HEK293 (cell line): ENCODE measurements around the gene SEC11C.

Source experiments
- CTCF ChIA-PET: fragments of 350-600 bp; formaldehyde crosslinking; extraction: SDS; loops from one replicate; lab custom pipeline; 2021; ENCODE audit warnings: antibody characterized with exemption; lab: Yijun Ruan, JAX
- POLR2A ChIA-PET: fragments of 300-600 bp; formaldehyde crosslinking; extraction: SDS; loops from one replicate; lab custom pipeline; 2020; ENCODE audit warnings: antibody characterized with exemption, inconsistent platforms; lab: Yijun Ruan, JAX
- H3K27ac ChIP-seq: fragments of 200-500 bp; sonication (Bioruptor generic); 2 replicates; pipeline ENCODE4 v1.5.1; 2014; ENCODE audit warnings: low read depth, low read length, control low read depth, inconsistent platforms; ENCODE audit errors: extremely low read depth
- H3K36me3 ChIP-seq, 2 experiments: fragments of 200-500 bp in 1 of 2; sonication (Bioruptor generic) in 1 of 2; 1 replicate in 1 of 2; 2 replicates in 1 of 2; pipeline ENCODE4 v1.5.1; 2014 to 2017; ENCODE audit warnings: inconsistent platforms in 2 of 2, low read length in 2 of 2; ENCODE audit not compliant: control insufficient read depth in 2 of 2, insufficient read depth in 1 of 2
- H3K4me1 ChIP-seq: fragments of 200-500 bp; sonication (Bioruptor generic); 2 replicates; pipeline ENCODE4 v1.5.1; 2014; ENCODE audit warnings: mild to moderate bottlenecking, low read length, inconsistent platforms; ENCODE audit not compliant: control insufficient read depth, insufficient read depth
- H3K4me3 ChIP-seq: 2 replicates; pipeline ENCODE4 v1.5.1; 2011; ENCODE audit warnings: low read depth, mild to moderate bottlenecking, control low read depth, low read length, moderate library complexity
- H3K9me3 ChIP-seq: fragments of 200-500 bp; sonication (Bioruptor generic); 2 replicates; pipeline ENCODE4 v1.5.1; 2014; ENCODE audit warnings: low read depth, low read length, inconsistent platforms; ENCODE audit not compliant: control insufficient read depth, insufficient read depth
- GLI4 ChIP-seq: fragments of 450-650 bp; formaldehyde crosslinking; IDR thresholded peaks from 2 replicates; pipeline ENCODE4 v1.5.1; 2016; ENCODE audit warnings: missing biosample characterization, missing genetic modification characterization
- REST ChIP-seq: fragments of 450-650 bp; formaldehyde crosslinking; IDR thresholded peaks from 2 replicates; pipeline ENCODE4 v1.5.1; 2016; ENCODE audit warnings: missing biosample characterization, missing genetic modification characterization
- SCRT1 ChIP-seq: fragments of 450-650 bp; formaldehyde crosslinking; IDR thresholded peaks from 2 replicates; pipeline ENCODE4 v1.5.1; 2016; ENCODE audit warnings: missing biosample characterization, missing genetic modification characterization, borderline replicate concordance
- SP2 ChIP-seq: fragments of 450-650 bp; formaldehyde crosslinking; IDR thresholded peaks from 2 replicates; pipeline ENCODE4 v1.5.1; 2016; ENCODE audit warnings: missing biosample characterization, missing genetic modification characterization
- ZBTB10 ChIP-seq: fragments of 450-650 bp; formaldehyde crosslinking; IDR thresholded peaks from 2 replicates; pipeline ENCODE4 v1.5.1; 2016; ENCODE audit warnings: missing biosample characterization, missing genetic modification characterization
- ZNF138 ChIP-seq: fragments of 450-650 bp; formaldehyde crosslinking; IDR thresholded peaks from 2 replicates; pipeline ENCODE4 v1.5.1; 2016; ENCODE audit warnings: missing biosample characterization, missing genetic modification characterization, borderline replicate concordance
- ZNF202 ChIP-seq: fragments of 450-650 bp; formaldehyde crosslinking; IDR thresholded peaks from 2 replicates; pipeline ENCODE4 v1.5.1; 2016; ENCODE audit warnings: missing biosample characterization, missing genetic modification characterization, borderline replicate concordance
- ZNF280C ChIP-seq: fragments of 450-650 bp; formaldehyde crosslinking; IDR thresholded peaks from 2 replicates; pipeline ENCODE4 v1.5.1; 2016; ENCODE audit warnings: missing biosample characterization, missing genetic modification characterization
- ZNF600 ChIP-seq: fragments of 450-650 bp; formaldehyde crosslinking; IDR thresholded peaks from 2 replicates; pipeline ENCODE4 v1.5.1; 2016; ENCODE audit warnings: missing biosample characterization, missing genetic modification characterization
- ZNF610 ChIP-seq: fragments of 450-650 bp; formaldehyde crosslinking; IDR thresholded peaks from 2 replicates; pipeline ENCODE4 v1.5.1; 2016; ENCODE audit warnings: missing biosample characterization, missing genetic modification characterization, borderline replicate concordance
- ZNF639 ChIP-seq: fragments of 450-650 bp; formaldehyde crosslinking; IDR thresholded peaks from 2 replicates; pipeline ENCODE4 v1.5.1; 2016; ENCODE audit warnings: missing biosample characterization, missing genetic modification characterization

Gene SEC11C

GRCh38 chr18:59139291-59139614 is 431 bp upstream of the SEC11C start:
- Histone ChIP-seq H3K27ac (peak overlapping the region; percentile 88), H3K4me3 (peak overlapping the region; percentile 81), H3K4me1 (peaks cover 16% of the 10 kb centered on the region), H3K9me3 (no peaks in the 10 kb centered on the region), H3K36me3 (no peaks in the 10 kb centered on the region)
- ChIA-PET POLR2A (interaction anchor here (0.7 to 1.6 kb wide), 3 partner anchors 10 to 15 kb away, joined by 3 to 4 read pairs (median 3); no protein-coding TSS in a partner anchor), CTCF (interaction anchor here (0.7 to 1.6 kb wide), 3 partner anchors 50 to 133 kb away, joined by 3 to 5 read pairs (median 4); no protein-coding TSS in a partner anchor)
- TF ChIP-seq ZNF639 (tag by site-specific recombination), result peak; percentile 26; the same call in 1 of the 2 replicates
- no peak for TF ChIP-seq ZNF202 (tag by site-specific recombination)
- TF ChIP-seq GLI4 (tag by site-specific recombination), result no peak
- TF ChIP-seq ZBTB10, result 0 out of 2 replicates have a peak, but pooled peaks have one; percentile 31
- peak; percentile 86 for TF ChIP-seq SP2 (tag by site-specific recombination)
- TF ChIP-seq ZNF600, result no peak
- TF ChIP-seq SCRT1 (tag by site-specific recombination), result no peak

- no peaks in the 10 kb centered on the region for H3K36me3 ChIP-seq
- H3K4me1 ChIP-seq, result peaks cover 18% of the 10 kb centered on the region
- H3K27ac ChIP-seq, result peak overlapping the region; percentile 29; the same call in 1 of the 2 replicates
- no peaks in the 10 kb centered on the region for H3K9me3 ChIP-seq
- ChIA-PET CTCF (interaction anchor here (0.6 to 1.6 kb wide), 7 partner anchors 44 to 1048 kb away, joined by 3 to 5 read pairs (median 3); partner anchors contain the start of gene RAX), POLR2A (interaction anchor here (1.6 kb wide), 1 partner anchor 9 kb away, joined by 4 read pairs; no protein-coding TSS in a partner anchor)
- TF ChIP-seq ZNF280C (0 out of 2 replicates have a peak, but pooled peaks have one; percentile 9), REST (tag by site-specific recombination) (peak; percentile 93), ZNF610 (tag by site-specific recombination) (no peak), ZNF138 (tag by site-specific recombination) (no peak)
- peak overlapping the region; percentile 81 for H3K4me3 ChIP-seq
These were observed 710 bp downstream of the SEC11C start for GRCh38 chr18:59140302-59140885.
